HG03558 (cell line): Measurements from ENCODE around the gene PEX10.
"Not testable (repeated sequence)": the region's sequence is repeated elsewhere in the genome, so short reads cannot be mapped to it uniquely, and the experiment has no call there.

Experiments used
- ATAC-seq: cut with Tn5 transposase; IDR thresholded peaks from one replicate; pipeline ENCODE4 v1.9.1; 2021; ENCODE audit warnings: moderate number of reproducible peaks; ENCODE audit not compliant: unreplicated experiment; ENCODE audit errors: extremely low read depth

Gene PEX10

GRCh38 chr1:2444138-2444591 lies 31.8 kb upstream of the PEX10 start:
- ATAC-seq = no peak

- no peak for ATAC-seq
Observed at GRCh38 chr1:2443277-2444137, 31.1 kb upstream of the PEX10 start.

GRCh38 chr1:2442661-2443060 lies 30.3 kb upstream of the PEX10 start:
- no peak for ATAC-seq

DNA sequence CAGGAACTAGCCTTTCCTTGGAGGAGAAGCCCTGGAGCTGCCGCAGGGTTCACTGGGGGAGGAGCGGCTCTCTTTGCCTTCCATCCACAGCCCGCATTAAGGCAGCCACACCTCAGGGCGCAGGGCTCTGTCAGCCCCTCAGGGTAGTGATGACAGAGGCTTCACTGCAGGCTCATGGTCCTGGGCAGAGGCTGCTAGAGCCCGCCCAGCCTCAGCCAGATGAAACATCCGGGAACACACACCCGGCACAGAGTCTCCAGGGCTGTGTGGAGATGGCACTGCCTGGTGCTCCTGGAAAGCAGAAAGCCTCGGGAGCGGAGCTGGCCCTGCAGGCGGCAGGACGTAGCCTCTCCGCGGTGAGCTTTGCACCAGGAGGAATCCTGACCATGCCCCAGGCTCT lies 29.4 kb upstream of the PEX10 start:
- ATAC-seq = no peak

GRCh38 chr1:2440346-2440745 lies 28.0 kb upstream of the PEX10 start:
- not testable (repeated sequence) for ATAC-seq

DNA sequence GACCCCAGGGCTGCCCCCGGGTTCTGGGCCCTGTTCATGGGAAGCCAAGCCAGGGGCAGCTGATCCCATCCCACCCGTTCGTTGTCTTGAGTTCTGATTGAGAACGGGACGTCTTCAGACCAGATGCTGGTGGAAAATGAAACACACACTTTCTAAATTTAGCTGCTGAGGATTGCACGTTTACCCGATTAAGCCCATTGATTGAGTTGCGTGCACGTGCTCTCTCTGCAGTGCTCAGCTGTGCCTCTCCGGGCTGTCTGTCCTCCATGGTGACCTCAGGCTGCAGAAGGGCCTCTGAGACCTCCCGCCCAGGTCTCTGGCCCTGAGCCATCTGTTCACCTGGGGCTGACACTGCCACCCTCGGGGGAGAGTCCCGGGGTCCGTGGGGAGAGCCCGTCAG lies 27.0 kb upstream of the PEX10 start:
- no peak for ATAC-seq

DNA sequence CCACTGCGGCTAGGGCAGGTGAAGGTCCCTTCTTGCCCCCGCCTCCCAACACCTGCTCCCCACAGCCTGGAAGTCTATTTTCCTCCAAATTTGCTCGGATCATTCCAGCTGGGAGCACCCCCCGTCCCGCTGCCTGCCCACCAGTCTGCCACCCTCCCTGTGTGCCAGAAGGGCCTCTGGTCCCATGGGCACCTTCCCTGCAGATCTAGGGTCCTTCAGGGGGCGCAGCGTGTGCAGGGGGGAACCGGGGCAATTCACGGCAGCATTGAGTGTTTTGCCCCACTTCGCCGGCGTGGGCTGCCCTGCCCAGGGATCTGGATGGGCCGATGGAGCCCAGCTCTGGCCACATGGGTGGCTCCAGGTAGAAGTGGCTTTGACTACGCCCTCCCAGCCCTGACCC lies 26.3 kb upstream of the PEX10 start:
- ATAC-seq = no peak

- ATAC-seq = no peak
Observed at GRCh38 chr1:2438038-2438437, 25.7 kb upstream of the PEX10 start.

GRCh38 chr1:2437617-2438016 lies 25.3 kb upstream of the PEX10 start:
- no peak for ATAC-seq

DNA sequence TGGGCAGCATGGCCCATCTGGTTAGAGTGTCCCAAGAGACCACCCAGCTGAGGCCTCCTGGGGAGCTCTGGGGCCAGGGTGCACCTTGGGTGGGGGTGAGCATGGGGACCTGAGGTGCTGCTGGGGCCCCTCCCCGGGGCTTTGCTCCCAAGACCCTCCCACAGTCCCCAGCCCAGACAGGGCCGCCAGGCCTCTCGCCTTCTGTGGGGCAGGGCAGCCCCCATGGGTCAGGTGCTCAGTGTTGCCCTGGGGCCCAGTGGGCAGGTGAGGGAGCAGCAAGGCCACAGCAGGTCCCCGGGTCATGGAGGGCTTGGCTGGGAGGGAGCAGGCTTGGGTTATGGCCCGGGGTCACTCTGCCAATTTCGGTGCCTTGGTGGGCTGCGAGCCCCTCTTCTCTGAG lies 24.5 kb upstream of the PEX10 start:
- ATAC-seq = no peak

- ATAC-seq = no peak
Observed at GRCh38 chr1:2435746-2436355, 23.5 kb upstream of the PEX10 start.

DNA sequence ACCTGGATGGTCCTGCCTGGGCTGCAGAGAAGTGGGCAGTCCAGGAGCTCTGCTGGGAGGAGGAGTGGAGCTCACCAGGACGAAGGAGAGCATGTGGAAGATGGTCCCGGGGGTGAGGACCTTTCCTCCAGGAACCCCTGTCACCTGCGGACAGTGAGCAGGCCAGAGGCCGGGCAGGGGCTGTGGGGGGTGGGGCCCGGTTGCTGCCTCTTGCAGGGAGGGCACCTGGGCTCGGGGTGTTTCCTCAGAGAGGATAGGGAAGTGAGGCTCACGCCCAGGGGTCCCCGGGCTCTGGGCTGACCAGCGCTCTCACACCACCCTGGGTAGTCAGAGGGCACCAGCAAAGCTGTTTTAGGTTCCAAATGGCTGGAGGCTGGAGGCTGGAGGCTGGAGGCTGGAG lies 22.7 kb upstream of the PEX10 start:
- no peak for ATAC-seq

DNA sequence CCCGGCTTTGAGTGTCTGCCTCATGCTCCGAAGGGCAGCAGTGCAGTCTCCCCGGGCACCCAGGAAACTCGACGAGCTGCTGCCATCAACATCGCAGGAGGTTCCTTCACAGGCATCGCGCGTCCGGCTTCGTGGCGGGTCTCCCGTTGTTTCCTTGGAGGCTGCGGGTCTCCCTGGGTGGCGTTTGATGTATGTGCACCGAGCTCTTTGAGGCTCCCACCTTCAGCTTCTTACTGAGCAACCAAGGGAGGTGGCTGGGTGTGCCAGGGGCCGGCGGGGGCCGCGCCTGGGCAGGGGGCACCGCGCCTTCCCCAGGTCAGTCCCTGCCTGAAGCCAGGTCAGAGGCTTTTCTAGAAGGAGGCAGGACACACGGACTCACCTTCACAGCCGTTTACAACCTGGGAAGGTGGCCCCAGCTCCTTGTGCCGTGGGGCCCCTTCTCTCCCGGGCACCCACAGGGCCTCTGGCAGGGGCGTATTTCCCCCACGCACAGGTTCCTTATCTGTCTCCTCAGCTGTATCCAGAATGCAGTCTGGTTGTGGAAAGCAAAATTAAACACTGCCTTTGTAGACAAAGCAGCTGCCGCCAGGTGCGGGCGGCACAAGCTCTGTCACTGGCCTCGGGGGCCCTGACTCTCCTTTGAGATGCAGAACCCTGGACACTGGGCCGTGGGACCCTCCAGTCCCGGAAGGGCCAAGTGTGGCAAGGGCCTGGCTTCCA lies 21.7 kb upstream of the PEX10 start:
- ATAC-seq = no peak

DNA sequence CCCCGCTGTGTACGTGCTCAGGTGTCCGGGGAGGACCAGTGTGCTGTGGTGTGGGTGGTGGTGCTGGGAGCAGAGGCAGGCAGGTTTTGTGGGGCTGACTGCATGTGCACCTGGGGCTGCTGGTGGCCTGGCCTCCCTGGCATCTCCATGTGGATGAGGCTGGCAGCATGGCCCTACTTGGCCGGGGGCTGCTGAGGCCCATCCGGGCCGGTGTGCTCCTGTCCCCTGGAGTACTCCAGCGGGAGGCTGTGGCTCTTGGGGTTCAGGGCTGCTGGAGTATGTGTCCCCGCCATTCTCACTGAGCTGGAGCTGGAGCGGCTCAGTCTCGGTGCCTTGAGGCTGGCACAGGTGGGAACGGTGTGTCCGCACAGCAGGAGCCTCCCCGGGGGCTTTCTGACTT lies 20.8 kb upstream of the PEX10 start:
- ATAC-seq = no peak

GRCh38 chr1:2432441-2432844 lies 20.1 kb upstream of the PEX10 start:
- ATAC-seq = no peak

- no peak for ATAC-seq
Observed at GRCh38 chr1:2431518-2431917, 19.2 kb upstream of the PEX10 start.

DNA sequence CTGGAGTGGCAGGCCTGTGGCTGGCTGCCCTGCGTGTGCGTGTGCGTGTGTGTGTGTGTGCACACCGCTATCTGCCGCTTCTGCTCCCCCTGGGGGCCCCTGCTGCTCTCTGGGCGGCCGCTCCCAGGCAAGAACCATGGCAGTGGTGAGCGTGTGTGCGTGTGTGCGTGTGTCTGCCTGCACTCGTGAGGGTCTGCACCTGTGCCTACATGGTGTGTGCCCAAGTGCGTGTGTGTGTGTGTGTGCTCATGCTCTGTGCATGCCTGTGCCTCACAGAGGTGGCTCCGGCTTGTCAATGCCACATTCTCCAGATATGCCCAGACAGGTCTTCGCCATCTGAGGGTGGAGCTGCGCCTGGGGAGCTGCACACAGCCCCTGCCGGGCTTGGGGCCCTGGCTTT lies 18.7 kb upstream of the PEX10 start:
- ATAC-seq = no peak

- ATAC-seq = no peak
Observed at GRCh38 chr1:2430592-2430973, 18.2 kb upstream of the PEX10 start.

- no peak for ATAC-seq
Observed at GRCh38 chr1:2429780-2430591, 17.6 kb upstream of the PEX10 start.

DNA sequence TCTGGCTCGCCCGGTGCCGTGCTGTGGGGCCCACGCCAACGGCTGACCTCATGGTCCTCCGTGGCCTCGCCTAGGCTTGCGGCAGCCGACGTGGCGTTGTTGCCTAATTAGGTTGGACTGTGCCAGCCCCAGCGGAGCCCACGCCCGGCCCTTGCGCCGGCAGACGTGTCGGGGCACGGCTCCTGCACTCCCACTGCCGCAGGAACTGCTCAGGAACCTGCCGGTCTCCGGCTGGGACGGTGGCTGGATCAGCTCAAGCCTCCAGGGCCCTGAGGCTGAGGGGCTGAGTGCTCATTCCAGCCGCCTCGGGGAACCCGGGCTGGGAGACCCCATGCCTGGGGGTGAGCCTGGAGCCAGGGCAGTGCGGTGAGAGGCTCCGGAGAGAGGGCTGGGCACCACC lies 16.1 kb upstream of the PEX10 start:
- no peak for ATAC-seq
